ENCODE data around the gene FOXL1.

The FOXL1 gene

GRCh38 chr16:86571530-86571915 lies 6.8 kb upstream of the FOXL1 start:
- TF ChIP-seq EP300 (IDR thresholded peaks at IDR 0.05; ENCODE audit: borderline replicate concordance) (no peak), CEBPB (IDR thresholded peaks at IDR 0.05) (no peak), EGR1 (IDR thresholded peaks at IDR 0.05) (no peak), TCF12 (IDR thresholded peaks at IDR 0.05; ENCODE audit: low read depth) (no peak), YY1 (IDR thresholded peaks at IDR 0.05; ENCODE audit: low read depth) (no peak), CREB1 (IDR thresholded peaks at IDR 0.05; ENCODE audit: low read depth) (no peak), FOXM1 (IDR thresholded peaks at IDR 0.05; ENCODE audit: borderline replicate concordance, low read depth) (no peak), RAD21 (IDR thresholded peaks at IDR 0.05; ENCODE audit: low read depth) (no peak), NFIC (IDR thresholded peaks at IDR 0.05) (no peak), TAF1 (IDR thresholded peaks at IDR 0.05; ENCODE audit: low read depth) (no peak), MAX (IDR thresholded peaks at IDR 0.05) (no peak), USF1 (IDR thresholded peaks at IDR 0.05) (no peak), TEAD4 (IDR thresholded peaks at IDR 0.05) (no peak), ZBTB7A (IDR thresholded peaks at IDR 0.05; ENCODE audit: low read depth) (no peak), REST (IDR thresholded peaks at IDR 0.05; ENCODE audit: low read depth) (no peak)

GRCh38 chr16:86572041-86572521 lies 6.3 kb upstream of the FOXL1 start:
- TF ChIP-seq CEBPB (IDR thresholded peaks at IDR 0.05) (no peak), ZBTB7A (IDR thresholded peaks at IDR 0.05; ENCODE audit: low read depth) (no peak), EP300 (IDR thresholded peaks at IDR 0.05; ENCODE audit: borderline replicate concordance) (no peak), TEAD4 (IDR thresholded peaks at IDR 0.05) (no peak), YY1 (IDR thresholded peaks at IDR 0.05; ENCODE audit: low read depth) (no peak), TAF1 (IDR thresholded peaks at IDR 0.05; ENCODE audit: low read depth) (no peak), EGR1 (IDR thresholded peaks at IDR 0.05) (no peak), TCF12 (IDR thresholded peaks at IDR 0.05; ENCODE audit: low read depth) (no peak), NFIC (IDR thresholded peaks at IDR 0.05) (no peak), FOXM1 (IDR thresholded peaks at IDR 0.05; ENCODE audit: borderline replicate concordance, low read depth) (no peak), RAD21 (IDR thresholded peaks at IDR 0.05; ENCODE audit: low read depth) (no peak), CREB1 (IDR thresholded peaks at IDR 0.05; ENCODE audit: low read depth) (no peak), MAX (IDR thresholded peaks at IDR 0.05) (no peak), USF1 (IDR thresholded peaks at IDR 0.05) (no peak), REST (IDR thresholded peaks at IDR 0.05; ENCODE audit: low read depth) (no peak)

GRCh38 chr16:86572606-86573005 lies 5.7 kb upstream of the FOXL1 start:
- TF ChIP-seq ZBTB7A (IDR thresholded peaks at IDR 0.05; ENCODE audit: low read depth) (no peak), TEAD4 (IDR thresholded peaks at IDR 0.05) (no peak), REST (IDR thresholded peaks at IDR 0.05; ENCODE audit: low read depth) (no peak), RAD21 (IDR thresholded peaks at IDR 0.05; ENCODE audit: low read depth) (no peak), USF1 (IDR thresholded peaks at IDR 0.05) (no peak), YY1 (IDR thresholded peaks at IDR 0.05; ENCODE audit: low read depth) (no peak), CREB1 (IDR thresholded peaks at IDR 0.05; ENCODE audit: low read depth) (no peak), NFIC (IDR thresholded peaks at IDR 0.05) (no peak), EGR1 (IDR thresholded peaks at IDR 0.05) (no peak), TCF12 (IDR thresholded peaks at IDR 0.05; ENCODE audit: low read depth) (no peak), EP300 (IDR thresholded peaks at IDR 0.05; ENCODE audit: borderline replicate concordance) (no peak), TAF1 (IDR thresholded peaks at IDR 0.05; ENCODE audit: low read depth) (no peak), MAX (IDR thresholded peaks at IDR 0.05) (no peak), FOXM1 (IDR thresholded peaks at IDR 0.05; ENCODE audit: borderline replicate concordance, low read depth) (no peak), CEBPB (IDR thresholded peaks at IDR 0.05) (no peak)
